HG03342 (cell line): ENCODE results near the gene RIT1.
"Not testable (repeated sequence)": the region's sequence is repeated elsewhere in the genome, so short reads cannot be mapped to it uniquely, and the experiment has no call there.

ENCODE experiments used
- ATAC-seq: cut with Tn5 transposase; IDR thresholded peaks from one replicate; pipeline ENCODE4 v1.9.1; 2021; ENCODE audit warnings: mild to moderate bottlenecking, moderate library complexity; ENCODE audit not compliant: unreplicated experiment

The RIT1 gene

GRCh38 chr1:155895617-155896016, 15.5 kb downstream of the RIT1 start:
- not testable (repeated sequence) for ATAC-seq

- no peak for ATAC-seq
These were observed 17.6 kb downstream of the RIT1 start for GRCh38 chr1:155893389-155894142.

- no peak for ATAC-seq
These were observed 18.4 kb downstream of the RIT1 start for GRCh38 chr1:155892796-155893195.

- ATAC-seq, result no peak
These were observed 20.9 kb downstream of the RIT1 start for GRCh38 chr1:155890251-155890650.

GRCh38 chr1:155889566-155889965, 21.6 kb downstream of the RIT1 start:
- ATAC-seq, result no peak

- ATAC-seq, result no peak
These were observed 22.7 kb downstream of the RIT1 start for GRCh38 chr1:155888481-155888880.

- ATAC-seq, result no peak
These were observed 26.2 kb downstream of the RIT1 start for GRCh38 chr1:155884982-155885381.

GRCh38 chr1:155884031-155884960, 26.9 kb downstream of the RIT1 start:
- no peak for ATAC-seq

- ATAC-seq, result no peak
These were observed 28.4 kb downstream of the RIT1 start for GRCh38 chr1:155882766-155883165.

GRCh38 chr1:155882235-155882634, 28.9 kb downstream of the RIT1 start:
- no peak for ATAC-seq

GRCh38 chr1:155880950-155881349, 30.2 kb downstream of the RIT1 start:
- no peak for ATAC-seq

- ATAC-seq, result no peak
These were observed 30.9 kb downstream of the RIT1 start for GRCh38 chr1:155880251-155880650.

GRCh38 chr1:155877945-155878344, 33.2 kb downstream of the RIT1 start:
- ATAC-seq, result no peak

- ATAC-seq, result no peak
These were observed 37.3 kb downstream of the RIT1 start for GRCh38 chr1:155873860-155874259.

- no peak for ATAC-seq
These were observed 38.6 kb downstream of the RIT1 start for GRCh38 chr1:155872527-155872926.

GRCh38 chr1:155871390-155871789, 39.8 kb downstream of the RIT1 start:
- ATAC-seq, result no peak

GRCh38 chr1:155867766-155868165, 43.4 kb downstream of the RIT1 start:
- ATAC-seq, result no peak

GRCh38 chr1:155864393-155864792, 46.8 kb downstream of the RIT1 start:
- no peak for ATAC-seq

GRCh38 chr1:155861896-155862295, 49.3 kb downstream of the RIT1 start:
- no peak for ATAC-seq

GRCh38 chr1:155860970-155861510, 50.1 kb downstream of the RIT1 start:
- ATAC-seq, result no peak
